ENCODE measurements around the gene PARD6G.
A peak's percentile ranks its signal among the peaks of the same experiment; 100 is the strongest.

Gene PARD6G

DNA sequence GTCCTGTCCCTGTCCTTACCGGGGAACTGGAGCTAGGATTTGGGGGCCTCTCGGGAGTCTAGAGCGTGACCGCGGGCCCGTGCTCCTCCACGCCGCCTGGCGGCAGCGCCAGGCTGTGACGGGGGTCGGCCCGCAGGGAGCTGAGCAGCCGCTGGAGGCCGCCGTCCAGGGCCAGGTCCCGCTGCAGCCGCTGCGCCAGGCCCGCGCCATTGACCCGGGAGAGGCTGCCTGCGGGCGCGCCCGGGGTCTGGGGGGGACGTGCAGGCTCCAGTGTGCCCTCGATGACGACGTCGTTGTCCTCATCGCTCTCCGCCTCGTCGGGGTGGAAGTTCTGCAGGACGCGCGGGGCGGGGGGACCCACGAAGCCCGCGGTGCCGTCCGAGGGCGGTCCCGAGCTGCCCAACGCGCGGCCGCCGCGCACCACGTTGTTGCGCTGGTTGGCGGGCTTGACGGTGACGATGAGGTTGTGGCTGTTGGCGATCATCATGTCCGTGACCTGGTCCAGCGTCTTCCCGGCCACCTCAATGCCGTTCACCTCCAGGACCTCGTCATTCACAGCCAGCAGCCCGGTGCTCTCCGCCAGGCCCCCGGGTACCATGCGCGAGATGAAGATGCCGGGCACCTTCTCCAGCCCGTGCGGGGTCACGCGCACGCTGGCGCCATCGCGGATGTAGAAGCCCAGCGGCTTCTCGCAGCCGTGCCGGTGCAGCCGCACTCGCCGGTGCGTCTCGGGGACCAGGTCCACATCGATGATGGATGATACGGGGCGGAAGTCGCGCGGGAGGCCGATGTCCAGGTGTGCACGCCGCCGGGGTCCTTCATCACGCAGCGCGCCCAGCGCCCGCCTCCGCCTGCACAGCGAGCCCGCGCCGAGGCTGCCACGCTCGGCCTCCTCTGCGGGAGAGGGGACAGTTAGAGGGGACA is 87.3 kb downstream of the PARD6G start:
- Histone ChIP-seq H3K27ac (no peak overlapping the region), H3K4me3 (no peak overlapping the region), H3K36me3 (ENCODE audit: insufficient read depth, low read length) (no peaks in the 10 kb centered on the region), H3K9ac (ENCODE audit: insufficient read length) (no peak overlapping the region), H3K9me3 (ENCODE audit: low read depth, low read length) (no peaks in the 10 kb centered on the region)
- TF ChIP-seq POLR2AphosphoS5 (IDR thresholded peaks at IDR 0.05; ENCODE audit: borderline replicate concordance, low read depth, low read length) = no peak
- no peak for TF ChIP-seq EZH2 (IDR thresholded peaks at IDR 0.05)
- no peak for TF ChIP-seq FOXP2 (optimal IDR thresholded peaks at IDR 0.05; ENCODE audit: control extremely low read depth, extremely low read length, insufficient read depth)
- no peak for DNase-seq (ENCODE audit: low read depth, low spot score)

DNA sequence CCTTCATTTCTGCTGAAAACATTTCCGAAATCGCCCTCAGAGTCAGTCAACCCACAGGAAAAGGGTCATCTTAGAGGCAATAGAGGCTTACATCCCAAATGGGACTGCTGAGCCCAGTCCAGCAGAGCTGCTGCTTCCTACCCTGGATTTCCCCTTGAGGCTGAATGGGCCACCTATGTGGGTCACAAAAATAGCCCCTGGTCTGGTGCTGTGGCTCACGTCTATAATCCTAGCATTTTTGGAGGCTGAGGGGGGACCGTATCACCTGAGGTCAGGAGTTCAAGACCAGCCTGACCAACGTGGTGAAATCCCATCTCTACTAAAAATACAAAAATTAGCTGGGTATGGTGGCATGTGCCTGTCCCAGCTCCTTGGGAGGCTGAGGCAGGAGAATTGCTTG is 88.9 kb downstream of the PARD6G start:
- H3K9ac ChIP-seq (ENCODE audit: insufficient read length) = no peak overlapping the region
- H3K27ac ChIP-seq = no peak overlapping the region
- H3K36me3 ChIP-seq (ENCODE audit: insufficient read depth, low read length) = no peaks in the 10 kb centered on the region
- no peak overlapping the region for H3K4me3 ChIP-seq
- TF ChIP-seq EZH2 (IDR thresholded peaks at IDR 0.05) (no peak), FOXP2 (optimal IDR thresholded peaks at IDR 0.05; ENCODE audit: control extremely low read depth, extremely low read length, insufficient read depth) (no peak), POLR2AphosphoS5 (IDR thresholded peaks at IDR 0.05; ENCODE audit: borderline replicate concordance, low read depth, low read length) (no peak)
- no peaks in the 10 kb centered on the region for H3K9me3 ChIP-seq (ENCODE audit: low read depth, low read length)
- DNase-seq (ENCODE audit: low read depth, low spot score) = no peak

DNA sequence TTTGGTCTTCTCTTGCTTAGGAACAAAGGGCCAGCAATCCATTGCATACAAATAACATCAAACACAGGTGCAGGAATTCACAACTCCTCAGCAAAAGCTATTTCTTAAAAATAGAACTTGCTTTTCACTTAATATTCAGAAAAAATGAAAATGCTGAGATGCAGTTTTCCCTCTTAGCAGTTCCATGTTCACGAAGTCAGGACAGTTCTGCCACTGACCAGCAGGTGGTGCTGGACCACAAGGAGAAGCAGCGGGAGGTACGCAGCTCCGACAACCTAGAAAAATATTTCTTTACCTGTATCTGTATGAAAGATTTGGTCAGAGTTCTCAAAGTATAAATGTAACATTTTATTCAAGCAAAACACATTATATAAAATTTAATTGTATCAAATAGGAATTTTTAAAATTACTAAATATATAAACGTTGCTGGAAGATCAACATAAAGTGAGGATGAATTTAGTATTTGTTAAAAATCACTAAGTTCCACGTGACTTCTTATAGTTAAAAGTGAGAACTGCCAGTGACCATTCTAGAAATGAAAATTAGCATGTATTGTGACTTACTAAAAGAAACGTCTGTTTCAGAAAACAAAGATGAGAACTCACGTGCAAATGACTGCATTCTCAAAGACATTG is 89.5 kb downstream of the PARD6G start:
- peak; percentile 28 for DNase-seq (ENCODE audit: low read depth, low spot score)
- no peak overlapping the region for H3K4me3 ChIP-seq
- no peak overlapping the region for H3K9ac ChIP-seq (ENCODE audit: insufficient read length)
- no peaks in the 10 kb centered on the region for H3K36me3 ChIP-seq (ENCODE audit: insufficient read depth, low read length)
- no peaks in the 10 kb centered on the region for H3K9me3 ChIP-seq (ENCODE audit: low read depth, low read length)
- no peak overlapping the region for H3K27ac ChIP-seq
- no peak for TF ChIP-seq POLR2AphosphoS5 (IDR thresholded peaks at IDR 0.05; ENCODE audit: borderline replicate concordance, low read depth, low read length)
- TF ChIP-seq FOXP2 (optimal IDR thresholded peaks at IDR 0.05; ENCODE audit: control extremely low read depth, extremely low read length, insufficient read depth) = no peak
- TF ChIP-seq EZH2 (IDR thresholded peaks at IDR 0.05) = no peak

GRCh38 chr18:80154293-80154692 is 93.0 kb downstream of the PARD6G start:
- no peak for DNase-seq (ENCODE audit: low read depth, low spot score)
- TF ChIP-seq POLR2AphosphoS5 (IDR thresholded peaks at IDR 0.05; ENCODE audit: borderline replicate concordance, low read depth, low read length) = no peak
- TF ChIP-seq EZH2 (IDR thresholded peaks at IDR 0.05) = no peak
- TF ChIP-seq FOXP2 (optimal IDR thresholded peaks at IDR 0.05; ENCODE audit: control extremely low read depth, extremely low read length, insufficient read depth) = no peak

GRCh38 chr18:80149667-80150066 is 97.6 kb downstream of the PARD6G start:
- TF ChIP-seq EZH2 (IDR thresholded peaks at IDR 0.05) = no peak
- TF ChIP-seq FOXP2 (optimal IDR thresholded peaks at IDR 0.05; ENCODE audit: control extremely low read depth, extremely low read length, insufficient read depth) = no peak
- no peak for TF ChIP-seq POLR2AphosphoS5 (IDR thresholded peaks at IDR 0.05; ENCODE audit: borderline replicate concordance, low read depth, low read length)
- DNase-seq (ENCODE audit: low read depth, low spot score) = no peak
- Histone ChIP-seq H3K4me3 (no peak overlapping the region), H3K27ac (no peak overlapping the region), H3K36me3 (ENCODE audit: insufficient read depth, low read length) (peaks cover 5% of the 10 kb centered on the region; the same call in 1 of the 2 replicates), H3K9ac (ENCODE audit: insufficient read length) (no peak overlapping the region), H3K9me3 (ENCODE audit: low read depth, low read length) (no peaks in the 10 kb centered on the region)

More at GRCh38 chr18:80154293-80154692, 93.0 kb downstream of the PARD6G start:
- Histone ChIP-seq H3K9ac (ENCODE audit: insufficient read length) (no peak overlapping the region), H3K4me3 (no peak overlapping the region), H3K9me3 (ENCODE audit: low read depth, low read length) (no peaks in the 10 kb centered on the region), H3K27ac (no peak overlapping the region), H3K36me3 (ENCODE audit: insufficient read depth, low read length) (no peaks in the 10 kb centered on the region)

DNA sequence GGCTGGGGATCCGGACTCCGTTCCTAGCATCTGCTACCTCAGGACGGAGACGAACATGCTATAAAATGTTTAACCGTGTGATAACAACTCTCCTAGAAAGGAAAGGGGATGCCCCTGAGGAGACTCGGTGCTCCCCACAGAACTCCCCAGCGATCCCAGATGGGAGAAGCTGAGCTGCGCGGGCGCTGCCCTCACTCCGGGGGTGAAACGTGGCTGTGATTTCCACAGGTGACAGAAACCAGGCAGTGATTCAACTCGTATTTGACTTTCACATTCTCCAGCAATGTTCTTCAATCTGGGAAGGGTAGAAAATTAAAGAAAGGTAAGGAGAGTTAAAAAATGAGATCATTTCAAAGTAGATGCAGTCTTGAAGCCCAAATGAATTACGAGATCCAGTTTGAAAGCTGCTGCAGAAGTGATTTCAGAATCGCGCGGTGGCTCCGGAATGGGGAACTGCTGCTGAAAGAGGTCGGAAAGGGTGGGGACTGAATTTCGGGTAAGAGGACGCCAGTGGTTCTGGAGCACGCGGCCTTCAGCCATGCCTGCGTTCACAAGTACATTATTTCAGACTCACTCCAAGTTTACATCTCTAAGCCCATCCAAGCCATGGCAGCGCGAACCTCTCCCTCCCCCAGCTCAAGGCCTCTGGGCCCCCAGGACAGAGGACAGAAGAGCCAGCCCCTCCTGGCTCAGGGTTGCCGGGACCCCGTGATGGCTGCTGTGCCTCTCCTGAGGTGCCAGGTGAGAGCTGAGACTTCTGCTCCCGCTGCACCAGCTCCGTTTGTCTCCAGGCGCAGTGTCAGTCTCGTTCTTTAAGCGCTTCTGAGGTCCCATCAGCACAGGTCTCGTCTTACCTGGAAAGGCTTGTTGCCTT is 98.8 kb downstream of the PARD6G start:
- TF ChIP-seq POLR2AphosphoS5 (IDR thresholded peaks at IDR 0.05; ENCODE audit: borderline replicate concordance, low read depth, low read length) (no peak), FOXP2 (optimal IDR thresholded peaks at IDR 0.05; ENCODE audit: control extremely low read depth, extremely low read length, insufficient read depth) (no peak), EZH2 (IDR thresholded peaks at IDR 0.05) (no peak)
- Histone ChIP-seq H3K9me3 (ENCODE audit: low read depth, low read length) (no peaks in the 10 kb centered on the region), H3K4me3 (no peak overlapping the region), H3K9ac (ENCODE audit: insufficient read length) (no peak overlapping the region), H3K27ac (no peak overlapping the region), H3K36me3 (ENCODE audit: insufficient read depth, low read length) (peaks cover 5% of the 10 kb centered on the region; the same call in 1 of the 2 replicates)
- DNase-seq (ENCODE audit: low read depth, low spot score) = no peak

GRCh38 chr18:80147418-80148325 is 99.6 kb downstream of the PARD6G start:
- Histone ChIP-seq H3K27ac (no peak overlapping the region), H3K36me3 (ENCODE audit: insufficient read depth, low read length) (peaks cover 5% of the 10 kb centered on the region; the same call in 1 of the 2 replicates), H3K9ac (ENCODE audit: insufficient read length) (no peak overlapping the region), H3K9me3 (ENCODE audit: low read depth, low read length) (no peaks in the 10 kb centered on the region), H3K4me3 (peak overlapping the region; percentile 22; the same call in 1 of the 2 replicates)
- no peak for DNase-seq (ENCODE audit: low read depth, low spot score)
- no peak for TF ChIP-seq EZH2 (IDR thresholded peaks at IDR 0.05)
- peak; percentile 34; the same call in 1 of the 2 replicates for TF ChIP-seq POLR2AphosphoS5 (IDR thresholded peaks at IDR 0.05; ENCODE audit: borderline replicate concordance, low read depth, low read length)
- no peak for TF ChIP-seq FOXP2 (optimal IDR thresholded peaks at IDR 0.05; ENCODE audit: control extremely low read depth, extremely low read length, insufficient read depth)
